GM19238 (cell line): ENCODE data around the gene TP53I11.

Source experiments
- DNase-seq: peaks from one replicate; pipeline ENCODE4 v3.0.0; 2011; ENCODE audit warnings: low spot score; ENCODE audit not compliant: insufficient read length

The TP53I11 gene

GRCh38 chr11:44950625-44951476, at the start of gene TP53I11:
TP53I11 (minus strand) TSS chr11:44950883; CDS start chr11:44938335, 12,548 bp downstream.
- no peak for DNase-seq

GRCh38 chr11:44999068-44999467, 48.4 kb upstream of the TP53I11 start:
- DNase-seq, result no peak

- DNase-seq, result no peak
These were observed 47.4 kb upstream of the TP53I11 start for GRCh38 chr11:44998051-44998450.

- DNase-seq, result no peak
These were observed 46.9 kb upstream of the TP53I11 start for GRCh38 chr11:44997566-44997965.

GRCh38 chr11:44994753-44995152, 44.1 kb upstream of the TP53I11 start:
- no peak for DNase-seq

- DNase-seq, result no peak
These were observed 43.5 kb upstream of the TP53I11 start for GRCh38 chr11:44993971-44994704.

- DNase-seq, result no peak
These were observed 42.1 kb upstream of the TP53I11 start for GRCh38 chr11:44992774-44993173.

GRCh38 chr11:44992181-44992582, 41.5 kb upstream of the TP53I11 start:
- no peak for DNase-seq

GRCh38 chr11:44990665-44991064, 40.0 kb upstream of the TP53I11 start:
- no peak for DNase-seq

- no peak for DNase-seq
These were observed 39.3 kb upstream of the TP53I11 start for GRCh38 chr11:44989831-44990566.

- no peak for DNase-seq
These were observed 38.4 kb upstream of the TP53I11 start for GRCh38 chr11:44988981-44989635.

- no peak for DNase-seq
These were observed 37.4 kb upstream of the TP53I11 start for GRCh38 chr11:44988111-44988510.

- no peak for DNase-seq
These were observed 36.8 kb upstream of the TP53I11 start for GRCh38 chr11:44987506-44987905.

GRCh38 chr11:44986315-44986714, 35.6 kb upstream of the TP53I11 start:
- no peak for DNase-seq

GRCh38 chr11:44985721-44986120, 35.0 kb upstream of the TP53I11 start:
- no peak for DNase-seq

- no peak for DNase-seq
These were observed 33.1 kb upstream of the TP53I11 start for GRCh38 chr11:44983786-44984185.

- no peak for DNase-seq
These were observed 31.9 kb upstream of the TP53I11 start for GRCh38 chr11:44982496-44983062.

- DNase-seq, result no peak
These were observed 30.1 kb upstream of the TP53I11 start for GRCh38 chr11:44980533-44981427.

GRCh38 chr11:44979543-44980399, 29.1 kb upstream of the TP53I11 start:
- DNase-seq, result no peak
